Occipital lobe (tissue), 2 donors: ENCODE results near the gene ESRP2. TPM values are rescaled to one million over a fixed set of nuclear protein-coding genes. Genes with fewer than 3 reads are reported as not detected.

Experiments used
- DNase-seq: peaks from one replicate; lab custom pipeline; 2025; lab: John Stamatoyannopoulos, UW
- total RNA-seq: library from RNA; depleted of rRNA; stranded (reverse); fragments of >200 nt; gene quantifications from one replicate; pipeline ENCODE4 v1.2.3, GENCODE V29; 2014

ESRP2 gene
- total RNA-seq, 1 donor from 2014 or later, result not detected

GRCh38 chr16:68223072-68223471, 12.9 kb downstream of the ESRP2 start:
- DNase-seq, result no peak

- DNase-seq, result no peak
Measured at GRCh38 chr16:68219725-68220351, 16.1 kb downstream of the ESRP2 start.

GRCh38 chr16:68217506-68217905, 18.4 kb downstream of the ESRP2 start:
- no peak for DNase-seq

- DNase-seq, result no peak
Measured at GRCh38 chr16:68216240-68216639, 19.7 kb downstream of the ESRP2 start.

GRCh38 chr16:68215302-68215701, 20.6 kb downstream of the ESRP2 start:
- no peak for DNase-seq

- DNase-seq, result no peak
Measured at GRCh38 chr16:68214726-68215125, 21.2 kb downstream of the ESRP2 start.

- no peak for DNase-seq
Measured at GRCh38 chr16:68206245-68206644, 29.7 kb downstream of the ESRP2 start.

- no peak for DNase-seq
Measured at GRCh38 chr16:68202091-68202519, 33.8 kb downstream of the ESRP2 start.

- no peak for DNase-seq
Measured at GRCh38 chr16:68200088-68200783, 35.7 kb downstream of the ESRP2 start.

- no peak for DNase-seq
Measured at GRCh38 chr16:68197250-68197649, 38.7 kb downstream of the ESRP2 start.

- DNase-seq, result no peak
Measured at GRCh38 chr16:68194251-68194650, 41.7 kb downstream of the ESRP2 start.

GRCh38 chr16:68190736-68191510, 45.0 kb downstream of the ESRP2 start:
- DNase-seq, result no peak

GRCh38 chr16:68190081-68190480, 45.8 kb downstream of the ESRP2 start:
- DNase-seq, result no peak

- DNase-seq, result no peak
Measured at GRCh38 chr16:68188170-68188569, 47.8 kb downstream of the ESRP2 start.

GRCh38 chr16:68187505-68187904, 48.4 kb downstream of the ESRP2 start:
- no peak for DNase-seq

- DNase-seq, result no peak
Measured at GRCh38 chr16:68186877-68187276, 49.0 kb downstream of the ESRP2 start.

GRCh38 chr16:68183046-68183445, 52.9 kb downstream of the ESRP2 start:
- DNase-seq, result no peak

- DNase-seq, result no peak
Measured at GRCh38 chr16:68179855-68180254, 56.1 kb downstream of the ESRP2 start.

GRCh38 chr16:68179196-68179795, 56.6 kb downstream of the ESRP2 start:
- no peak for DNase-seq
